GM12875 (cell line): ENCODE measurements around the gene KIF3A.
A peak's percentile ranks its signal among the peaks of the same experiment; 100 is the strongest.

Experiments
- H3K4me3 ChIP-seq: one replicate; pipeline ENCODE4 v1.5.1; 2011; ENCODE audit warnings: low read depth, low read length, control low read depth
- TF ChIP-seq, protein P1 (sequence below): IDR thresholded peaks from 2 replicates; pipeline ENCODE4 v1.5.1; 2011; ENCODE audit warnings: low read depth, mild to moderate bottlenecking, control low read depth, inconsistent platforms, low read length, moderate library complexity, borderline replicate concordance; ENCODE audit not compliant: insufficient read depth

Gene KIF3A

DNA sequence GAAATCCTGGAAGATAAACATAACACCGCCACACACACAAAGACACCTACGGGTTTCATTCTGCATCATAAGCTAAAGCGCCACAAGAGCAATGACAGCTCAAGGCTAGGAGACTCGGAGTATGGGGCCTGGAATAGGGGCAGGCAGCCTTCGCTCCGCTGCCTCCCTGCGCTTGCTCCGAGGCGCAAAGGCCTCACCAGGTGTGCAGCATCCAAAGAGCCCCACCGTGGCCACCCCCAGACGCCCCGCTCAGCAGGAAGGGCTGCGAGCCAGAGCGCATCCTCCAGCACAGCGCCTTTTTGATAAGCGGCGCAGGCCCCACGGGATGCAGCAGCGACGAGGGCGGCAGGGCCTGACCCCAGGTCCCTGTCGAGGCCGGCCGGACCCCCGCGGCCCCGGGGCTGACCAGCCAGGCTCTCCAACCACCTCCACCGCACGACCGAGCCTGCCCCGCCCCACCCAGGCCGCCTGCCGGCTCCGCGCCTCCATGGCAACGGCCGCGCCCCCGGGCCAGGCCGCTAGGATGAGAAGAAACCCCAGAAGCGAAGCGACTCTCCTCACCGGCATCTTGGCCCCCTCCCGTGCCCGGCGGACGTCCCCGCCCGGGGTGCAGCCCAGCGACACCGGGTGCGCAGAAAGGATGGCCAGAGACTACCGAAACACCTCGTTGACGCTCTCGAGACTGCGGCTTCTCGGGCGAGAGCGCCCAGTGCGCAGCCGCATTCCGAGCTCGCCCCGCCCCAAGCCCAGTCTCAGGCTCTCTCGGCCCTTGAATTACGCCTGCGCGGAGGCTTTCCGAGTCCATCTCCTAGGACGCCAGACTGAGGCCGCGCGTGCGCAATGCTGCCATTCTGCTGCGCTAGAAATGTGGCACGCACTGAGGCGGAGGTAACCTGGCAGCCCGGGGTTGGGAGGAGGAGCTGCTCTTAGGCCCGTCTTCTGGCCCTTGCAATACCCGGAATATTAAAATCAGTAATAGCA is at the start of gene KIF3A:
Gene KIF3A, minus strand, starts transcription at position 694 of the 981 bp plus-strand sequence. Its CDS starts 127 bp downstream, at position 567.
- TF ChIP-seq, protein P1, sequence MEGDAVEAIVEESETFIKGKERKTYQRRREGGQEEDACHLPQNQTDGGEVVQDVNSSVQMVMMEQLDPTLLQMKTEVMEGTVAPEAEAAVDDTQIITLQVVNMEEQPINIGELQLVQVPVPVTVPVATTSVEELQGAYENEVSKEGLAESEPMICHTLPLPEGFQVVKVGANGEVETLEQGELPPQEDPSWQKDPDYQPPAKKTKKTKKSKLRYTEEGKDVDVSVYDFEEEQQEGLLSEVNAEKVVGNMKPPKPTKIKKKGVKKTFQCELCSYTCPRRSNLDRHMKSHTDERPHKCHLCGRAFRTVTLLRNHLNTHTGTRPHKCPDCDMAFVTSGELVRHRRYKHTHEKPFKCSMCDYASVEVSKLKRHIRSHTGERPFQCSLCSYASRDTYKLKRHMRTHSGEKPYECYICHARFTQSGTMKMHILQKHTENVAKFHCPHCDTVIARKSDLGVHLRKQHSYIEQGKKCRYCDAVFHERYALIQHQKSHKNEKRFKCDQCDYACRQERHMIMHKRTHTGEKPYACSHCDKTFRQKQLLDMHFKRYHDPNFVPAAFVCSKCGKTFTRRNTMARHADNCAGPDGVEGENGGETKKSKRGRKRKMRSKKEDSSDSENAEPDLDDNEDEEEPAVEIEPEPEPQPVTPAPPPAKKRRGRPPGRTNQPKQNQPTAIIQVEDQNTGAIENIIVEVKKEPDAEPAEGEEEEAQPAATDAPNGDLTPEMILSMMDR: no peak

DNA sequence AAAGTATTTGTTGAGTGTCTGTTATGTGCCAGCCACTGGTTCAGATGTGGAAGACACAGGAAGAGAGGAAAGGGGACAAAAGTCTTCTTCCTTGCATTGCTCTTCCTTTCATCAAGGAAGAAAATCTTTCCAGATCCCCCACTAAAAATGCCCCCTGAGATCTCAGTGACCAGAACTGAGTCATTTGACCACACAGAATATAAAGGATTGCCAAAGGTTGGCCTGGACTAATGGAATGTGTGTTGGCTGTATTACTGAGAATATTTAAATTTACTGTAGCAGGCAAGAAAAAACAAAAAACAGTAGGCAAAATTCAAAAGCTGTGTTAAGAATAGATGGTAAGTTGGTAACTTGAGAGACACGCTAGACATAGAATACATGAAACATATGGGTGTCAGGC is 49.7 kb upstream of the KIF3A start:
- no peak overlapping the region for H3K4me3 ChIP-seq
- TF ChIP-seq, protein P1: no peak

More for the DNA sequence above, at the start of gene KIF3A:
- peak within 1 kb of the TSS; percentile 87 for H3K4me3 ChIP-seq

DNA sequence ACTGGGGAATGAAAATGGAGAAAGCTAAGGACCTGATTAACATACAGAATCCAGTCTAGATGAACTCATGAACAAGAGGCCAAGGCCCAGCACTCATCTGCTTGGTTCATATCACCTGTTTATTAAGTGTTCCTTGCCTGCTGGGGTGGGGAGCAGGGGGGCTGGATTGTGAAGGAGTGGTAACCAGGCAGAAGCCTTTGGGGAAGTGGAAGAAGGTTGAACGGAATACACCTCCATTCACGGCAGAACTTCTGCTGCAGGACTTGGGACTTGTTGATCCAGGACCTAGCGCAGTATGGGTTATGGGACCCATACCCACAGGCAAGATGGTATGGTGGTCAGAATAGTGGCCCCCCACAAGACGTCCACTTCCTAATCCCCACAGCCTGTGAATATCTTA is 48.5 kb upstream of the KIF3A start:
- TF ChIP-seq, protein P1: no peak
- no peak overlapping the region for H3K4me3 ChIP-seq

DNA sequence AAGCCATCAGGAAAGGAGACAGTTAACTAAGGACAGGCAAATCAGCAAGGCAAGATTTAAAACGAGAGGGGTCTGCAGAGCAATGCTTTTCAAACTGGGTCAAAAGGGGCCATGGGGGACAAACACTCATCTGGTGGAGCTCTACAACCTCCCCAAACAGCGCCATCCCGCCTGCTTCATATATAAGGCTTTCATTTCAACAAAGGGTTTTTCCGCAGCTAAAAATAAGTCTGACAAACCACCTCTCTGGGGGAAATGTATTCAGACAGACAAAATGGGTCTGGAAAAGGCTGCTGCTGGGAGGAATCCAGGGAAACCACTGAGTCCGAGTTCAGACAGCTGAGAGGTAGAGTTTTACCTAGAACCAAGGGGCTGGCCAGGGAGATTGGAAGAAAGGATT is 48.0 kb upstream of the KIF3A start:
- TF ChIP-seq, protein P1: no peak
- H3K4me3 ChIP-seq: no peak overlapping the region

DNA sequence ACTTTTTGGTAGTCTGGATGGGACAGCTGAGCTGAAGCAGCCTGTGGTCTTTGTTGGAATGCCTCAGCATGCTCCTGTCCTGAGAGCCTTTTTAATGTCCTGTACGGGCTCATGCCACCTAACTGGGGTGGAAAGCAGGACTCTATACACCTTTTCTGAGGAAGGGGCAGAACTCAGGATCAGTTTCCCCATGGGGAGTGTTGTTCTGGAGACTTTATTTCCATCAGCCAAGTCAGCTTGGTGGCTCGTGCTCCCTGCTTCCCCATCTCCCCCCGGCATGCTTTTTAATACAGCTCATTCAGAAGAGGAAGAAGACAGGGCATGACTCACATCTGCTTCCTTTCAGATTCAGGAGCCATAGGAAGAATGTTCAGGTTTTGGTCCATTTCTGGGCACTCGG is 44.8 kb upstream of the KIF3A start:
- TF ChIP-seq, protein P1: no peak

DNA sequence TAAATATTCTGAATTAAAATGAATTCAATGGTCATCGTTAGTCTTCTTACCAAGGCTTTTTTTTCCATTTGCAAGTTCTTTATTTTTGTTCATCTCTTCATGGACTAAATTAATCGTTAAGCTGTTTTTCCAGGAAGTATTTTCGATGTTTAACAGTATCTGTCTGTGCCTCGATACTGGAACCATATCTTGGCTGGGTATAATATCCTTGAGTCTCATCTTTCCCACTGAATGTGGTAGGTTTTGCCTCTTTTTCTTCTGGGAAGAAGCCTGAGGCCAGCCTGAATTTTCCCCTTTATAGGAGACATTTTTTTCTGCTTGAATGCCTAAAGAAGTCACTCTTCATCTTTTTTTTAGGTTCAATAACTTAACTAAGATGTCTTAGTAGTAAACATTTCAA is 43.7 kb upstream of the KIF3A start:
- TF ChIP-seq, protein P1: no peak

More for the DNA sequence above, 44.8 kb upstream of the KIF3A start:
- no peak overlapping the region for H3K4me3 ChIP-seq

DNA sequence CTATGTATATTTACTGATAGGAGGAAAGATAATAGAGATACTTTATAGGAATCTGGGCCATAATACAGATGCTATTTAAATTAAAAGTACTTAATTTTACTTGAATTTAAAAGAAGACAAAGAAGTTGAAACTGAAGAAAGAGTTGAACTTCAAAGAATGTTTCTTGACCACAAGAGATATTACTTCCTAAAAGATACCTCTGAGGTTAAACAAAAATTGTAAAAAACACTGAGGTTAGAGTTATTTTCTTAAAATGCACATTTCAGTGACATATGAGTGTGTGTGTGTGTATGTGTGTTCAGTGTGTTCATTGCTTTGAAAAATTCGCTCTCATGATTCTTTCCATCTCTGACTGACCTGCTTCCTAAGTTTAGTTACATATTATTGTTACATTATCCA is 43.2 kb upstream of the KIF3A start:
- no peak overlapping the region for H3K4me3 ChIP-seq
- TF ChIP-seq, protein P1: no peak

More for the DNA sequence above, 43.7 kb upstream of the KIF3A start:
- H3K4me3 ChIP-seq: no peak overlapping the region
